ENCODE measurements around the gene SH3YL1.

The SH3YL1 gene

GRCh38 chr2:213932-214693 is 49.7 kb downstream of the SH3YL1 start:
- TF ChIP-seq CTCF (IDR thresholded peaks at IDR 0.05; ENCODE audit: extremely low read depth, missing control alignments): no peak
- no peak for DNase-seq (ENCODE audit: low spot score)

DNA sequence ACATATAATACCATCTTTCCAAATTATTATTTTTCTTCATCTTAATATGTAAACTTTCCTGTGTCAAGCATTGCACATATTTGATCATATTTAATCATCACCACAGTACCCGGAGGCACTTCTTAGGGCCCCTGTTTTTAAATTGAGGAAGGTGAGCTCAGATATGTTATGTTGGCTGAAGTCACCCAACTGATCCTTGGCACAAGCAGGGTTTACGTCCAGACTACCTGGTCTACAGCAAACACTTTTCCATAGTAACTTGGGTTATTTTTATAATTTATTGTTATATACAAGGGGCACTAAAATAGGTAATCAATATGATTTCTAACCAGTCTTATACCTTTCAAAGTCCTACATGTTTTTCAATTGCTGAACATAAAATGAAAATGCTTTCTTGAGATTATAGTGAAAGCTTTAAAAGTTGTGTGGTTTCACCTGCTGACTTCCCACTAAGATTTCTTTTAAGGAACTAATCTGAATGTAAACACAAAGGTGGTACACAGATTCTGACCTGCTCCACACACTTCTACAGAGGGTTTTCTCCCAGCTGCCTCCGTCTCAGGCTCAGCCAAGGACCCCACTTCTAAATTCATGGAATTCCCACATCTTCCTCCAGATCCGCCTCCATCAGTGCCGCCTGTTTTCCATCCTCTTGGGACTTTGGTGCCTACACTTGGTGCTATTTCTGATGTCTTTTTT is 52.2 kb downstream of the SH3YL1 start:
- no peak for TF ChIP-seq CTCF (IDR thresholded peaks at IDR 0.05; ENCODE audit: extremely low read depth, missing control alignments)
- DNase-seq (ENCODE audit: low spot score): no peak

DNA sequence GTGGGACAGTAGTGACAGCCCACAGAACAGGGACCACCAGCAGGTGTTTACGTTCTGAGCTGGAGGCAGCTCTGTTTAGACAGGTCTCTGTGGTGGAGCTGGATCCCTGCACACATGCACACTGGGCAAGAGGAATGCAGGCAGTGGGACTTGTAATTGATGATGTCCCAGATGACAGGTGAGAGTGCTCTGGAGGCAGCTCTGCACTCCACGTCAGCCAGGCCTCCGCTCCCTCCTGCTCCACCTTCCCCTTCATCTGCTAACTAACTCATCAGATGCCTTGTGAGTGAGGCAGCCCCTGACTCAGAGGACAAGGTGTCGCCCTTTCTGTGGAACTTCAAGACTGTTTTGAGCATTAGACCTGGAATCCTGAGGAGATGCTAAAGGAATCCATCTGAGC is 53.2 kb downstream of the SH3YL1 start:
- no peak for TF ChIP-seq CTCF (IDR thresholded peaks at IDR 0.05; ENCODE audit: extremely low read depth, missing control alignments)
- no peak for DNase-seq (ENCODE audit: low spot score)

- no peak for DNase-seq (ENCODE audit: low spot score)
- TF ChIP-seq CTCF (IDR thresholded peaks at IDR 0.05; ENCODE audit: extremely low read depth, missing control alignments): no peak
Observed at GRCh38 chr2:209470-209869, 54.4 kb downstream of the SH3YL1 start.

DNA sequence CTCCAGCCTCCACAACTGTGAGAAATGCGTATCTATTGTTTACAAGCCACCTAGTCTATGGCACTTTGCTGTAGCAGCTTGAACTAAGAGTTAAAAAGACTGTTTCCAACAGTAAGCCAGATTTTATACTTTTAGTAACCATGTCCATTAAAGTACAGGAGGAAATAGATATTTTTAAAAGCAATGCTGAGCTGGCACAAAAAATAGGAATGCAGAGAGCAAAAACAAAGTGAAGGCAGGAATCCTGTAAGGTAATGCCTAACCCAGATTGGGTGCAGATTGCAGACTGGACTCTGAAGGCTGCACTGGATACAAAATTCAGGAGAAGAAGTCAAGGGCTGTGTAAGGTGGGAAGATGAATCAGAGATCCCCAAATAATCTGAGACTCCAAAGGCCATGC is 55.5 kb downstream of the SH3YL1 start:
- no peak for TF ChIP-seq CTCF (IDR thresholded peaks at IDR 0.05; ENCODE audit: extremely low read depth, missing control alignments)
- no peak for DNase-seq (ENCODE audit: low spot score)

DNA sequence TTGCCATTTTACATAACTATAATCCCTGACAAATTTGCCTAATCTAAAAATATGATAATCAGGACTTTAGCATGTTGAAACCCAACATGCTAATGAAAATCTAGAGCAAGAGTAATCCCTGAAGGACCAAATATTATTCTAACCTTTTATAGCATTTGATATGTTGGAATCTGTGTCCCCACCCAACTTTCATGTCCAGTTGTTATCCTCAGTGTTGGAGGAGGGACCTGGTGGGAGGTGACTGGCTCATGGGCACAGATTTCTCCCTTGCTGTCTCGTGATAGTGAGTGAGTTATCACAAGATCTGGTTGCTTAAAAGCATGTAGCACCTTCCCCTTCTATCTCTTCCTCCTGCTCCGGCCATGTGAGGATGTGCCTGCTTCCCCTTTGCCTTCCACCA is 59.8 kb downstream of the SH3YL1 start:
- no peak for DNase-seq (ENCODE audit: low spot score)
- TF ChIP-seq CTCF (IDR thresholded peaks at IDR 0.05; ENCODE audit: extremely low read depth, missing control alignments): no peak

- no peak for DNase-seq (ENCODE audit: low spot score)
- no peak for TF ChIP-seq CTCF (IDR thresholded peaks at IDR 0.05; ENCODE audit: extremely low read depth, missing control alignments)
Observed at GRCh38 chr2:203401-203800, 60.4 kb downstream of the SH3YL1 start.
